Central memory CD4-positive, alpha-beta T cell (primary cell): ENCODE results near the gene ORM1.
"Not testable (repeated sequence)": the region's sequence is repeated elsewhere in the genome, so short reads cannot be mapped to it uniquely, and the experiment has no call there.

Experiments used
- DNase-seq: peaks from one replicate; pipeline ENCODE4 v3.0.0; 2022

ORM1 gene

DNA sequence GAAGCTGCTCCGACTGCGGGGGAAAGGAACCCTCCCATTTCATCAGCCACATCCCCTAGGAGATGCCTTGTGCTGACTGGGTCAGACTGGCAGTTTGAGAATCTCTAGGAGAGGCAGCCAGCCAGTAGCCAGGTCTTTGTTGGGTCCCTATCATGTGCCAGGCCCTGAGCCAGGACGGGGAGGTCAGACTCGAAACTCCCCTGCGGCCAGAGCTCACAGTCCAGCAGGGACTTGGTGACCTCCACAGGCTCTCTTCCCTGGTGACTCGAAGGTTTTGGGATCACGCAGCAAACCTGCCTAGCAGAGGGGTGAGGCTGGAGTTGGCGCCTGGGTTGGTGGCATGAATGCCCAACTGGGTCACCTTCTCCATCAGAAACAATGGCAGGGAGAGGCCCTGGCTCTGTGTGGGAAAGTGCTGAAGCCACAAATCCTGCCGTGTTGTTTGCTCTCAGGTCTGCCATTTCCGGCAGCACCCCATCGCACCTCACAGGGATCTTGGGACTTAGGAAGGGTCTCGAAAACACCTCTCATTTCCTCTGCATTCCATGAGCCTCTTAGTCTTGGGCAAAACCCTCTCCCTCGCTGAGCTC, 14.4 kb upstream of the ORM1 start:
- DNase-seq = no peak

DNA sequence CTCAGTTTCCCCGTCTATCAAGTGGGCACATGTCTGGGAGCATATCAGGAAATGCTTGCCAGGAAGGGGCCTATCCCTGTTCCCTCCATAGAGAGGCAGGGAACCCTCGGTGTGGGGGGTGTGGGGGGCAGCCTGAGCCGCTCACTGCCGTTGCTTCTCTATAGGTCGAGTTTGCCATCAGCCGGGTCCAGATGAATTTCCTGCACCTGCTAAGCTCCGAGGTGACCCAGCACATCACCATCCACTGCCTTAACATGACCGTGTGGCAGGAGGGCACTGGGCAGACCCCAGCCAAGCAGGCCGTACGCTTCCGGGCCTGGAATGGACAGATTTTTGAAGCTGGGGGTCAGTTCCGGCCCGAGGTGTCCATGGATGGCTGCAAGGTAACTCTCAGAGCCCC, 13.8 kb upstream of the ORM1 start:
- no peak for DNase-seq

DNA sequence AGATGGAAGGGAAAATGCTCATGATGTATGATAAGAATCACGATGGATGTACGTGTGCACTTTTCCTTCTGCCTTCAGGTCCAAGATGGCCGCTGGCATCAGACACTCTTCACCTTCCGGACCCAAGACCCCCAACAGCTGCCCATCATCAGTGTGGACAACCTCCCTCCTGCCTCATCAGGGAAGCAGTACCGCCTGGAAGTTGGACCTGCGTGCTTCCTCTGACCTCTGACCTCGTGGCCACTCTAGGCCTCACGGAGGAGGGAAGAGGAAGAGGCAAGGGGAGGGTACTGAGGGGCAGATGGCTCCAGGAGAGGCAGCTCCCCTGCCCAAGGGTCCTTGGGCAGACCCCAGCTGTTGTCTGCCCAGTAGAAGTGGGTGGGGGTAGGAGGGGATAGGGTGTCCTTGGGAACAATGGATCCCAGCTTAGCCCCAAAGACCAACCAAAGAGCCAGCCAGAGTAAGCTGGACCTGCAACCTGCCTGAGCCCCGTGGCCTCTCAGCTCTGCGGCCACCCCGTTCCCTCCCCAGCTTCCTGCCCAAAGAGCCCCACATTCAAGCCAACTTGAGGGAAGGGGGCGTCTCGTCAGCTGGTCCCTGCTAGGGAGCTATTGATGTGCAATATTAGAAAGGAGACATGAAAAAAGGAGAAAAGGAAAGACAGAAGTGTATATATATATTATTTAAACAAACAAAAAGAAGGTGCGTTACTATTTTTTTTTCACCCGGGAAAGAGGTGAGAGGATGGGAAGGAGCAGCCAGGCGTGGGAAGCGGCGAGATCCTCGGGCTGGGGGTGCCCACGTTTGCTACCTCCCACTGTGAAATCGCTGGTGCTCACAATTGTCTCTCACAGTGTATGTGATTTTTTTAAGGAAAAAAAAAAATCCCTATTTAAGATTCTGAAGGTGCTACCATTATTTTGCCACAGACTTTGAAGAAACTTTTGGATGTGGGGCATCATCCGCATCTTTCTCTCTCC, 12.1 kb upstream of the ORM1 start:
- no peak for DNase-seq

DNA sequence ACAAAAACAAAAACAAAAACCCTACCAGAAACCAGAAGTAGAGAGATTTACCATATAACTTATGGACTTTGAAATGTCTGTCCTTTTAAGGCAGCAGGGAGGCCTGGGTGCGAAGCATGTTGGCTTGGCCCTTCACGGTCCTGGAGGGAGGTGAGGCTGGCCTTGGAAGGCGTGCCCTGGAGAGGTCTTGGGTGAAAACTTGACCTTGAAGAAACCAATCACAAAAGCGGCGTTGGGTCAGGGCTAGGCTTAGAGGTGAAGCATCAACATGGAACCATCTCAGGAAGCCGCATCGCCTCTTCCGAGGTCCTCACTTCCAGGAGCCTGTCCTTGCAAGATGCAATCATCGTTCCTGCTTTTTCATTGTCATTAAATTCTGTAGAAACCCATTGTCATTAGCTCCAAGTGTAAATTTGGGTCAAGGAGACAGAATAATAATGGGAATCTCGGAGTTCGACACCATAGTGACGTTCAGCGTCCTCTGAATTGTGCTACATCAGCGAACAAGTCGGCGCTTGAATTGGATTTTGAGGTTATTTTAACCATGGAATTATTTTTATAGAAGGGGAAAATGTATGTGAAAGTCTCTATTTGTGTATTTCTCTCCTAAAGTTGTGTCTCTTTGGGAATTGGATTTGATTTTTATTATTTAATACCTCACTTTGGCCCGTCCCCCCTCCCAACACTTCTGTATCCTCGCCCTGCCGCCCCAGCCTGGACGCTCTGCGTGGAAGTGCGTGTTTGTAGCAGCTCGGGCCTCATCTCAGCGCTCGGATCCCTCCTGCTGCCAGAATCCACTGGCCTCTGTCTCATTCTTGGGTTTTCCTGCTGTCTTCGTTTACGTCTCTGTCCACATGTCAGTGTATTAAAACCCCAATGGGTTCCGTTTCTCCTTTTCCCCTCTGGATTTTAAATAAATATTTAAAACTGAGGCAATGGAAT, 11.1 kb upstream of the ORM1 start:
- DNase-seq = no peak

DNA sequence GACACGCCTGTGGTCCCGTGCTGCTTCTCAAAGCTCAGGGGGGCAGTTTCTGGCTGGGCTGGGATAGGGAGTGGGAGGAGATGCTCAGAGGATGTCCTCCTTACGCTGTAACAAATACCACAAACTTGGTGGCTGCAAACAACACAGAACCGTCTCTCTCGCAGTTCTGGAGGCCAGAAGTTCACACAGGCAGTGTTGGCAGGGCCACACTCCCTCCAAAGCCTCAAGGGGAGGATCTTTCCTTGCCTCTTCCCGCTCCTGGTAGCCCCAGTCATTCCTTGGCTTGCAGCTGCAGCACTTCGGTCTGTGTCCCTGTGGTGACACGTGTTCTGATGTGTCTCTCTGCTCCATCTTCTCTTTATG, 10.4 kb upstream of the ORM1 start:
- DNase-seq = no peak

DNA sequence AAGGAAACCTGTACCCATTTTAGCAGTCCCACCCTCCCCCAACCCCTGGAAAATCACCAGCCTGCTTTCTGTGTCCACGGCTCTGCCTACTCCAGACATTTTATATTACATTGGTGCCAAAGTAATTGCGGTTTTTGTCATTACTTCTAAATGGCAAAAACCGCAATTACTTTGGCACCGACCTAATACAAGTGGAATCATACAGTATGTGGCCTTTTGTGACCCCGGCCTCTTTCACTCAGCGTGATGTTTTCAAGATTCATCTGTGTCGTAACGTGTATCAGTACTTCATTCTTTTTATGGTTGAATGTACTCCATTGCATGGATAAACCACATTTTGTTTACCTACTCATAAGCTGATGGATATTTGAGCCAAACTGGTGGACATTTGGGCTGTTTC, 9.7 kb upstream of the ORM1 start:
- DNase-seq = no peak

DNA sequence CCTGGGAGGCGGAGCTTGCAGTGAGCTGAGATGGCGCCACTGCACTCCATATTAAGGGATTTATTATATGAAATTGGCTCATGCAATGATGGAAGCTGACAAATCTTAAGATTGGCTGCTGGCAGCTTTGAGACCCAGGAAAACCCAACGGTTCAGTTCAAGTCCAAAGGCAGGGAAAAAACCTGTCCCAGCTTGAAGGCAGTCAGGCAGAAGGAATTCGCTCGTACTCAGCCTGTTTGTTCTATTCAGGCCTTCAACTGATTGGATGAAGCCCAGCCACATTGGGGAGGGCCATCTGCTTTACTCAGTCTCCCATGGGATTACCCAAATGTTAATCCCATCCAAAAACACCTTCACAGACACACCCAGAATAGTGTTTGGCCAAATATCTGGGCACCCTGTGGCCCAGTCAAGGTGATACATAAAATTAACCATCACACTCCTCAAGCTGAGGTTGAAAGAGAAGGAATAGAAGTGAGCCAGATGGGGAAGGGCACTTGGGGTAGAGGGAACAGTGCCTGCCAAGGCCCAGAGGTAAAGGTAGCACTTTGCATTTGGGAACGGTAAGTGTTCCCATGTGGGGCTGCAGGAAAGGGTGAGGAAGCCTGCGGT, 8.5 kb upstream of the ORM1 start:
- DNase-seq = no peak

DNA sequence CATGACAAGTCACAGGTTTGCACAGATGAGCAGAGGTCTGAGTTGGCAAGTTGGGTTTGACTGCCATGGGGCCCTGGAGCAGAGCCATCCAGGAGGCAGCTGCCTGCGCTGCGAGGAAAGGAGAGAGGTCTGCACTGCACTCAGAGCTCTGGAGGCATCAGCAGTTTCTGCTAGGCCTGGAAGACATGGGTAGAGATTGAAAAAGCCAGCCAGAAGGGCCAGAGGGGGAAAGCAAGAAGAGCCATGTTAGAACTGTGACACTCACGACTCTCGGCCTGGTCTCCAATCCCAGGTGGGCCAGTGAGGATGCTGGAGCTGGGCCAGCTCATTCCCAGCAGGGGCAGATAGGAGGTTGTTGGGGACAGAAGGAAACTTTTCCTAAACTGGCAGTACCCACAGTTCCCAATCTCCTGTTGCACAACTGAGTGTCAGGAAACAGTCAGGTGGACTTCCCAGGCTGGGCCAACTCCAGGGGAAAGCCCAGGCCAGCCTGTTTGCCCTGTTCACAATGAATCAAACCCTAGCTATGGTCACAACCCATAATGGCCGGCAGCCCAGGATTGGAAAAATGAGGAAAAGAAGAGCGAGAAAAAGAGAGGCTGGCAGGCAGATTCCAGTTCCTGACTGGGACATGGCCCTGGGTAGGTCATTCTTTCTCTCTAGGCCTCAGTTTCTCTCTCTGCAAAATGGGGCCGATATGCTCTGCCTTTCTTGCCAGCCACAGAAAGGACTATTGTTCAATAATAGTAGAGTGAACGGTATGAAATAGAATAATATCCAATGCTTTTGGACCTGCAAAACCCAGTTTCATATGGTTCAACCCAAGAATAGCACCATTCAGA, 7.8 kb upstream of the ORM1 start:
- no peak for DNase-seq

DNA sequence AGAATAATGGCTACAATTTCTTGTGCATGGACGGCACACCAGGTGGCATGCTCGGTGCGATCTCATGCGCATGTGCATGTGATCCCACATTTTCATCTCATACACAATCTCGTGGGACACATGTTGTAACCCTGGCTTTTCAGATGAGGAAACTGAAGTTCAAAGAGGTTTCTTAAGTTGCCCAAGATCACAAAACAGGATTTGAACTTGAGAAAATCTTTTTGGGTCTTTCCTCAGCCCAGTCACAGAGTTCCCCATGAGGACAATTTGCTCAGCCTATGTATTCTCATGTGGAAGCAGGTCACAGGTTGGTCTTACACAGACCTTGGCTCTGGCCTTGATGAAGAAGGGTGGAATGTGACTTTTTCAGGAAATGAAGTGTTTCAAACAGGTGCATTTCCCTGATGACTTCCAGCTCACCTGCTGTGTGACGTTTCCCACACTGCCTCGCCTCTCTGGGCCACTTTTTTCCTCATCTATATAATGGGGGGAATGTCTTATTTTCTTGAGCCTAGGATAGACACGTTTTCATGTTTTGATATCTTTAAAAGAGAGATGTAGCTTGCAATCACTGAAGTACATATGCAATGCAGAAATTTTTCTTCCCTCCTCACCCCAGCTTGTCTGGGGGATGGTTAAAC, 7.1 kb upstream of the ORM1 start:
- DNase-seq = no peak

DNA sequence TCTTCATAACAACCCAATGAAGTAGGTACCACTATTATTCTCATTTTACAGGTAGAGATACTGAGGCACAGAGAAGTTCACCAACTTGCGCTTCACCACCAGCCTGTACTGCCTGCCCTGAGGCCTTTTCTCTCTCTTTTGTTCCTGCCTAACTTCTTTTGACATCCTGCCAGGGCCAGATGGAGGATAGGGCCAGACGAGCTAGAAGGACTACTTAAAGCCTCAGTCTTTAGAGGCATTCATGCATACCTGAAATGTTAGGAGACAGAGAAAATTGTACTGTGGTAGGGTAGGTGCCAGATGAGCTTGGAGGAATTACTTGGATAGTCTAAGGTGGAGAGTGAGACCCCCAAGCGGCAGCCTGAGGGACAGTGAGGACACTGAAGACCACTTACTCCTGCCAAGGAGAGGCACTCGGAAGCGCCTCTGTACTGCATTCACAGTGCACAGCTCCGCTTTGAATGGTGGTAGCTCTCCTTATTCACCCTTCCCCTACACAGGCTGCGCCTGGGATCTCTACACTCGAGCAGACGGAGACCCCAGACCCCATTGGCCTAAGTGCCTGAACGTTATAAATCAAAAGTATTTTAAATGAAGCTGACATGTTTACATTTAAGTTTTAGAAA, 6.2 kb upstream of the ORM1 start:
- DNase-seq = no peak

DNA sequence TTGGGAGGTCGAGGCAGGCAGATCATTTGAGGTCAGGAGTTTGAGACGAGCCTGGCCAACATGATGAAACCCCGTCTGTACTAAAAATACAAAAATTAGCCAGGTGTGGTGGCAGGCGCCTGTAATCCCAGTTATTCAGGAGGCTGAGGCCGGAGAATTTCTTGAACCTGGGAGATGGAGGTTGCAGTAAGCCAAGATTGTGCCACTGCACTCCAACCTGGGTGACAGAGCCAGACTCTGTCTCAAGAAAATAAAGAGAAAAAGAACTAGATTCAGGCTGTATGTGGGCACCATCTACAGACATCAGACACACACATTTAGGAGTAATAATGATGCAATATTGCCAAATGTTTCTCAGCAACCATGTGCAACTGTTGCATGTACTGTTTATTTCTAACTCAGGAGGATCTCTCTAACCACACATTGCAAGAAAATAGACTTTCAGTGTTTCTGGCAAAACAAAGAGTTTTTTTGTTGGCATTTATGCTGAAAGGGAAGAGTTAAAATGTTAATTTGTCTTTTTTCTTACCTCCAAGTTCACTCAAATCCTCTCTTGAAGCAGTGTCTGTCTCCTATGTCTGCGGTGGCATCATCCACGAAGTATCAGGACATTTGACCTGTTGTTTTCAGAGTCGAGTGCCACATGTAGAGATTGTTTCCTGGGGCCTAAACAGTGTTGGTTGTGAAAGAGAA, 5.1 kb upstream of the ORM1 start:
- no peak for DNase-seq

DNA sequence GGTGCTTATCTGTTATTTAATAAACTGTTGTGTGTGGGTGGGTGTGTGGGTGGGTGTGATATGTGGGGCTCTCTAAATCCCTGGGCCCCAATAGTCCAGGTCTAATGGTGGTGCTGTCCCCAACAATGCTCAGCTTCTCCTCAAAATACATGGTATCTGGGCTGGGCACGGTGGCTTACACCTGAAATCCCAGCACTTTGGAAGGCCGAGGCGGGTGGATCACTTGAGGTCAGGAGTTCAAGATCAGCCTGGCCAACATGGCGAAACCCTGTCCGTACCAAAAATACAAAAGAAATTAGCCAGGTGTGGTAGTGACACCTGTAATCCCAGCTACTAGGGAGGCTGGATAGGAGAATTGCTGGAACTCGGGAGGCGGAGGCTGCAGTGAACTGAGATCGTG, 4.5 kb upstream of the ORM1 start:
- no peak for DNase-seq

DNA sequence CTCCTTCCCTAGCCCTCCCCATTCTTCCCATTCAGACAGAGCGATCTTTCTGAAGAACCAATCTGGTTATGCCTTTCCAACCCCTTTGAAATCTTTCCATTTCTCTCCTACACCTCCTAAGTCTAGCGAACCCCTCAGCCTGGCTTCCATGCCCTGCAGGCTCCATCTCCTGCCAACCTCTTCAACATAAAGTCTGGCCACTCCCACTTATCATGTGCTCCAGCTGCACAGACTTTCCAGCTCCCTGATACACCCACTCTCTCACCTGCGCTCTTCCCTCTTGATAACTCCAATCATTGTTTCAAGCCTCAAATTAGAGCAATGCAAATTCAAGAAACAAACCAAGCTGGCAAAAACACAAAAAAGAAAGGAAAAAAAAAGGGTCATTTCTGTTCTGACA, 3.8 kb upstream of the ORM1 start:
- DNase-seq = no peak

DNA sequence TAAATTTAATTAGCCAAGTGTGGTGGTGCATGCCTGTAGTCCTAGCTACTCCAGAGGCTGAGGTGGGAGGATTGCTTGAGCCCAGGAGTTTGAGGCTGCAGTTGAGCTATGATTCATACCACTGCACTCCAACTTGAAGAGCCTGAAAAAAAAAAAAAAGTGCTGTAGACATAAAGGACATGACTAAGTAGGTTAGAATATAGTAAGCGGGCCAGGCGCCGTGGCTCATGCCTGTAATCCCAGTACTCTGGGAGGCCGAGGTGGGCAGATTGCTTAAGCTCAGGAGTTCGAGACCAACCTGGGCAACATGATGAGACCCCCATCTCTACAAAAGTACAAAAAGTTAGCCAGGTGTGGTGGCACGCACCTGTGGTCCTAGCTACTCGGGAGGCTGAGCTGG, 2.2 kb upstream of the ORM1 start:
- DNase-seq = not testable (repeated sequence)

DNA sequence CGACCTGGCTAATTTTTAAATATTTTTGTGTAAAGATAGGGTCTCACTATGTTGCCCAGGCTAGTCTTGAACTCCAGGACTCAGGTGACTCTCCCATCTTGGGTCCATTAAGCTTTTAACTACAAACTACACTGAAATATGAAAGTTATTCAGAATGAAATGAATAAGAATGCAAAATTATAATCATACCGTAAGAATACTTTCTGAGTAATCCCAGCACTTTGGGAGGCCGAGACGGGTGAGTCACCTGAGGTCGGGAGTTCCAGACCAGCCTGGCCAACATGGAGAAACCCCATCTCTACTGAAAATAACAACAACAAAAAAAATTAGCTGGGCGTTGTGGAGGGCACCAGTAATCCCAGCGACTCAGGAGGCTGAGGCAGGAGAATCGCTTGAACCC, 1.1 kb upstream of the ORM1 start:
- no peak for DNase-seq

DNA sequence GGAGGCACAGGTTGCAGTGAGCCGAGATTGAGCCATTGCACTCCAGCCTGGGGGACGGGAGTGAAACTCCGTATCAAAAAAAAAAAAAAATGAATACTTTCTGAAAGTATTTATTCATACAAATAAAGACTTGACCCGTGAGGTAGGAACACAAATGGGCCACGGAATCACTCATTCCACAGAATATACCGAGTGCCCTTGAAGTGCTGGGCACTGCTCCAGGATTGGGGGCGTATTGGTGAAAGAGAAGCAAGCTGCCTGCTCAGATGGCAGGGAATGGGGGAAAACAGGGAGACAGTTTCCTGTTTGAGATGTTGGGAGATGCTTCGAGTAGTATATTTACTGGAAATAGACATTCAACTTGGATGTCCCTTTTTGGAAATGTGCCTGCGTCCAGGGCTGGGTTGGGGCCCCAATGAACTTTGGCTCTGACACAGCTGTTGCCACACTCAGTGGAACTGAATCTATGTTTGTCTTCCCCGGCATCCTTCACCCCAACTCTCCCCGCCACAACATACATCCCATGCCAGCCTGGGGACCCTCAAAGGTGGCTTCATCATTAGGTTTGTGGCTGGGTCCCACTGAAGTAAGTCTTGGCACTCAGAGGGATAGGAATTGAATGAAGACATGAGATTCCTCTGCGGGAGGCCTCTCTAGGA, 609 bp upstream of the ORM1 start:
- not testable (repeated sequence) for DNase-seq

DNA sequence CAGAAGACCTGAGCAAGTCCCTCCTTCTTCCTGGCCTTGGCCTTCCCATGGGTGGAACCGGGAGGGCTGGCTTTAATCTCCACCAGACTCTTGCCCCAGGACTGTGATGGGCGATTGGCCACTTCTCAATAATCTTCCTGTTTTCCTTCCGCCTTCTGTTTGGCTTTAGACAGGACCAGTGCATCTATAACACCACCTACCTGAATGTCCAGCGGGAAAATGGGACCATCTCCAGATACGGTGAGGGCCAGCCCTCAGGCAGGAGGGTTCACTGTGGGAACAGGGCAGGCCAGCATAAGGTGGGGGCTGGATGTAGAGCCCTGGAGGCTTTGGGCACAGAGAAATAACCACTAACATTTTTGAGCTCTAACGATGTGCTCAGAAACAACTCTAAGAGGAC, 951 bp downstream of the ORM1 start:
- DNase-seq = not testable (repeated sequence)

DNA sequence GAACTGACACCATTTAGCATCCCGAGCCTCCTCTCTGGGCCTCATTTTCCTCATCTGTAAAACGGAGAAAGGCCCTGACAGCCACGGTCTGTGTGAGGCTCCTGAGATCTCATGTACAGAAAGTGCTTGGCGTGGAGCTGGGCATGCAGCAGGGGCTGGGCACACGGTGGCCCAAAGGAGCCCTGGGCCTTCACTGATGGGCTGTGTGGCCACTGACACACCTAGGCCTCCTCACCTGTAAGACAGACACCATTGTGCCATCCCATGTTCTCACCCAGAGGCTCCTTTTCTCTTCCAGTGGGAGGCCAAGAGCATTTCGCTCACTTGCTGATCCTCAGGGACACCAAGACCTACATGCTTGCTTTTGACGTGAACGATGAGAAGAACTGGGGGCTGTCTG, 1.6 kb downstream of the ORM1 start:
- no peak for DNase-seq

DNA sequence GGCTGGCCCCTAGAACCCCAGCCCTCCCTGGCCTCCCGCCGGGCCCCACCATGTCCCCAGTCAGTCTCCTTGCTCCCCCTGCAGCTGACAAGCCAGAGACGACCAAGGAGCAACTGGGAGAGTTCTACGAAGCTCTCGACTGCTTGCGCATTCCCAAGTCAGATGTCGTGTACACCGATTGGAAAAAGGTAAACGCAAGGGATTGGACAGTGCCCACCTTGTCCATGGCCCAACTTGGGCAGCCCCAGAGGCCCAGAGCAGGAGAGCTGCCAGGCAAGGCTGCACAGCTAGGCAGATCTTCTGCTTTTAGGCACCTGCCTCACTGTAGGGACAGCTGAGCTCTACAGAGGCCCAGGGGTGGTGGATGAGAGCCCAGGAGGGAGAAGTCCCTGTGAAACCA, 2.1 kb downstream of the ORM1 start:
- not testable (repeated sequence) for DNase-seq
